HEK293 (cell line): ENCODE data around the gene GRIN2A.

Source experiments
- CTCF ChIA-PET: fragments of 350-600 bp; formaldehyde crosslinking; extraction: SDS; loops from one replicate; lab custom pipeline; 2021; ENCODE audit warnings: antibody characterized with exemption; lab: Yijun Ruan, JAX
- POLR2A ChIA-PET: fragments of 300-600 bp; formaldehyde crosslinking; extraction: SDS; loops from one replicate; lab custom pipeline; 2020; ENCODE audit warnings: antibody characterized with exemption, inconsistent platforms; lab: Yijun Ruan, JAX
- H3K27ac ChIP-seq: fragments of 200-500 bp; sonication (Bioruptor generic); 2 replicates; pipeline ENCODE4 v1.5.1; 2014; ENCODE audit warnings: low read depth, low read length, control low read depth, inconsistent platforms; ENCODE audit errors: extremely low read depth
- H3K36me3 ChIP-seq, 2 experiments: fragments of 200-500 bp in 1 of 2; sonication (Bioruptor generic) in 1 of 2; 1 replicate in 1 of 2; 2 replicates in 1 of 2; pipeline ENCODE4 v1.5.1; 2014 to 2017; ENCODE audit warnings: inconsistent platforms in 2 of 2, low read length in 2 of 2; ENCODE audit not compliant: control insufficient read depth in 2 of 2, insufficient read depth in 1 of 2
- H3K4me1 ChIP-seq: fragments of 200-500 bp; sonication (Bioruptor generic); 2 replicates; pipeline ENCODE4 v1.5.1; 2014; ENCODE audit warnings: mild to moderate bottlenecking, low read length, inconsistent platforms; ENCODE audit not compliant: control insufficient read depth, insufficient read depth
- H3K4me3 ChIP-seq: 2 replicates; pipeline ENCODE4 v1.5.1; 2011; ENCODE audit warnings: low read depth, mild to moderate bottlenecking, control low read depth, low read length, moderate library complexity
- H3K9me3 ChIP-seq: fragments of 200-500 bp; sonication (Bioruptor generic); 2 replicates; pipeline ENCODE4 v1.5.1; 2014; ENCODE audit warnings: low read depth, low read length, inconsistent platforms; ENCODE audit not compliant: control insufficient read depth, insufficient read depth
- ATF2 ChIP-seq: fragments of 450-650 bp; formaldehyde crosslinking; IDR thresholded peaks from 2 replicates; pipeline ENCODE4 v1.5.1; 2016; ENCODE audit warnings: missing biosample characterization, missing genetic modification characterization, low read depth
- EGR2 ChIP-seq: fragments of 450-650 bp; formaldehyde crosslinking; IDR thresholded peaks from 2 replicates; pipeline ENCODE4 v1.5.1; 2016; ENCODE audit warnings: low read depth, missing biosample characterization, missing genetic modification characterization
- GLI4 ChIP-seq: fragments of 450-650 bp; formaldehyde crosslinking; IDR thresholded peaks from 2 replicates; pipeline ENCODE4 v1.5.1; 2016; ENCODE audit warnings: missing biosample characterization, missing genetic modification characterization
- GLIS2 ChIP-seq: fragments of 450-650 bp; formaldehyde crosslinking; IDR thresholded peaks from 2 replicates; pipeline ENCODE4 v1.5.1; 2016; ENCODE audit warnings: missing biosample characterization, missing genetic modification characterization
- MYNN ChIP-seq: fragments of 450-650 bp; formaldehyde crosslinking; IDR thresholded peaks from 2 replicates; pipeline ENCODE4 v1.5.1; 2016; ENCODE audit warnings: missing biosample characterization, missing genetic modification characterization, borderline replicate concordance
- ZNF10 ChIP-seq: fragments of 450-650 bp; formaldehyde crosslinking; IDR thresholded peaks from 2 replicates; pipeline ENCODE4 v1.5.1; 2017; ENCODE audit warnings: missing biosample characterization, missing genetic modification characterization
- ZNF175 ChIP-seq: fragments of 450-650 bp; formaldehyde crosslinking; IDR thresholded peaks from 2 replicates; pipeline ENCODE4 v1.5.1; 2016; ENCODE audit warnings: missing biosample characterization, missing genetic modification characterization
- ZNF223 ChIP-seq: fragments of 450-650 bp; formaldehyde crosslinking; IDR thresholded peaks from 2 replicates; pipeline ENCODE4 v1.5.1; 2016; ENCODE audit warnings: missing biosample characterization, missing genetic modification characterization
- ZNF26 ChIP-seq: fragments of 450-650 bp; formaldehyde crosslinking; IDR thresholded peaks from 2 replicates; pipeline ENCODE4 v1.5.1; 2016; ENCODE audit warnings: missing biosample characterization, missing genetic modification characterization
- ZNF302 ChIP-seq: fragments of 450-650 bp; formaldehyde crosslinking; IDR thresholded peaks from 2 replicates; pipeline ENCODE4 v1.5.1; 2016; ENCODE audit warnings: missing biosample characterization, missing genetic modification characterization, low read depth
- ZNF335 ChIP-seq: fragments of 450-650 bp; formaldehyde crosslinking; conservative IDR thresholded peaks from 2 replicates; pipeline ENCODE4 v1.5.1; 2016; ENCODE audit warnings: missing biosample characterization, missing genetic modification characterization
- ZNF37A ChIP-seq: fragments of 450-650 bp; IDR thresholded peaks from 2 replicates; pipeline ENCODE4 v1.5.1; 2018; ENCODE audit warnings: missing biosample characterization, missing genetic modification characterization
- ZNF521 ChIP-seq: fragments of 450-650 bp; formaldehyde crosslinking; IDR thresholded peaks from 2 replicates; pipeline ENCODE4 v1.5.1; 2017; ENCODE audit warnings: missing biosample characterization, mild to moderate bottlenecking, missing genetic modification characterization
- ZNF529 ChIP-seq: fragments of 450-650 bp; formaldehyde crosslinking; IDR thresholded peaks from 2 replicates; pipeline ENCODE4 v1.5.1; 2017; ENCODE audit warnings: missing genetic modification characterization, missing biosample characterization; ENCODE audit not compliant: insufficient replicate concordance
- ZNF707 ChIP-seq: fragments of 450-650 bp; formaldehyde crosslinking; IDR thresholded peaks from 2 replicates; pipeline ENCODE4 v1.5.1; 2016; ENCODE audit warnings: missing biosample characterization, missing genetic modification characterization
- ZNF830 ChIP-seq: fragments of 450-650 bp; IDR thresholded peaks from 2 replicates; pipeline ENCODE4 v1.5.0; 2018; ENCODE audit warnings: missing biosample characterization, missing genetic modification characterization, low read depth, mild to moderate bottlenecking, moderate library complexity
- ZSCAN4 ChIP-seq: fragments of 450-650 bp; formaldehyde crosslinking; IDR thresholded peaks from 2 replicates; pipeline ENCODE4 v1.5.1; 2017; ENCODE audit warnings: missing biosample characterization, missing genetic modification characterization
- TF ChIP-seq, protein P1 (sequence below): fragments of 450-650 bp; IDR thresholded peaks from 2 replicates; pipeline ENCODE4 v1.5.1; 2018; ENCODE audit warnings: missing biosample characterization, missing genetic modification characterization
- TF ChIP-seq, protein P2 (sequence below): fragments of 450-650 bp; formaldehyde crosslinking; IDR thresholded peaks from 2 replicates; pipeline ENCODE4 v1.5.1; 2016; ENCODE audit warnings: missing biosample characterization, missing genetic modification characterization

The GRIN2A gene

DNA sequence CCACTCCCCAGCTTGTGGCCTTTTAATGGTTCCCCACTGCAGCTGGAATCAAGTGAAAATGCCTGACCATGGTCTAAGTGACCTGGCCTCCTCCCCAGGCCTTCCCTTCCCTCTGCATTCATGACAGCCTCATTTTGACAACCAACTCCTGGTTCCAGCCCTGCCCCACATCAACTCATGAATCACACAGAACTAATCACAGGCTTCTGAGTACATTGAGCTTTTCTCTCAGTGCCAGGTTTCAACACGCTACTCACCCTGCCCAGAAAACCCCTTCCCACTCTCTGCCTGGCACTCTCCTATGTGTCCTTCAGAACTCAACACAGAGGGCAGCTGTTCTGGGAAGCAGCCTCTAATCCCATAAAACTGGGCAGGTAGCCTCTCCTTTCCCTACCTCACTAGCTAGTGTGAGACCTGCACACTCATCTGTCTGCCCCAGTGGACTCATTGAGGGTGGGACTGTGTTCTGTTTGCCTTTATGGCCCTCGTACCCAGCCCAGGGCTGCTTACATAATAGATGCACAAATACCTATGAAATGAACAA, 313.6 kb downstream of the GRIN2A start:
- POLR2A ChIA-PET: no interaction called here
- no peaks in the 10 kb centered on the region for H3K9me3 ChIP-seq
- H3K36me3 ChIP-seq: no peaks in the 10 kb centered on the region
- no peak overlapping the region for H3K27ac ChIP-seq
- no peaks in the 10 kb centered on the region for H3K4me1 ChIP-seq
- CTCF ChIA-PET: no interaction called here
- H3K4me3 ChIP-seq: no peak overlapping the region
- TF ChIP-seq, protein P1, sequence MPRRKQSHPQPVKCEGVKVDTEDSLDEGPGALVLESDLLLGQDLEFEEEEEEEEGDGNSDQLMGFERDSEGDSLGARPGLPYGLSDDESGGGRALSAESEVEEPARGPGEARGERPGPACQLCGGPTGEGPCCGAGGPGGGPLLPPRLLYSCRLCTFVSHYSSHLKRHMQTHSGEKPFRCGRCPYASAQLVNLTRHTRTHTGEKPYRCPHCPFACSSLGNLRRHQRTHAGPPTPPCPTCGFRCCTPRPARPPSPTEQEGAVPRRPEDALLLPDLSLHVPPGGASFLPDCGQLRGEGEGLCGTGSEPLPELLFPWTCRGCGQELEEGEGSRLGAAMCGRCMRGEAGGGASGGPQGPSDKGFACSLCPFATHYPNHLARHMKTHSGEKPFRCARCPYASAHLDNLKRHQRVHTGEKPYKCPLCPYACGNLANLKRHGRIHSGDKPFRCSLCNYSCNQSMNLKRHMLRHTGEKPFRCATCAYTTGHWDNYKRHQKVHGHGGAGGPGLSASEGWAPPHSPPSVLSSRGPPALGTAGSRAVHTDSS (tag by site-specific recombination): no peak
- TF ChIP-seq ZNF529 (tag by site-specific recombination) (no peak), ZSCAN4 (no peak), ZNF26 (tag by site-specific recombination) (no peak), EGR2 (tag by site-specific recombination) (no peak), ZNF37A (tag by site-specific recombination) (no peak), ZNF335 (tag by site-specific recombination) (no peak), ZNF223 (no peak), ATF2 (tag by site-specific recombination) (no peak), ZNF830 (no peak), GLIS2 (tag by site-specific recombination) (no peak), ZNF521 (no peak), ZNF175 (no peak), ZNF302 (tag by site-specific recombination) (no peak), GLI4 (no peak), ZNF10 (no peak), ZNF707 (tag by site-specific recombination) (no peak), MYNN (tag by site-specific recombination) (no peak)
- TF ChIP-seq, protein P2, sequence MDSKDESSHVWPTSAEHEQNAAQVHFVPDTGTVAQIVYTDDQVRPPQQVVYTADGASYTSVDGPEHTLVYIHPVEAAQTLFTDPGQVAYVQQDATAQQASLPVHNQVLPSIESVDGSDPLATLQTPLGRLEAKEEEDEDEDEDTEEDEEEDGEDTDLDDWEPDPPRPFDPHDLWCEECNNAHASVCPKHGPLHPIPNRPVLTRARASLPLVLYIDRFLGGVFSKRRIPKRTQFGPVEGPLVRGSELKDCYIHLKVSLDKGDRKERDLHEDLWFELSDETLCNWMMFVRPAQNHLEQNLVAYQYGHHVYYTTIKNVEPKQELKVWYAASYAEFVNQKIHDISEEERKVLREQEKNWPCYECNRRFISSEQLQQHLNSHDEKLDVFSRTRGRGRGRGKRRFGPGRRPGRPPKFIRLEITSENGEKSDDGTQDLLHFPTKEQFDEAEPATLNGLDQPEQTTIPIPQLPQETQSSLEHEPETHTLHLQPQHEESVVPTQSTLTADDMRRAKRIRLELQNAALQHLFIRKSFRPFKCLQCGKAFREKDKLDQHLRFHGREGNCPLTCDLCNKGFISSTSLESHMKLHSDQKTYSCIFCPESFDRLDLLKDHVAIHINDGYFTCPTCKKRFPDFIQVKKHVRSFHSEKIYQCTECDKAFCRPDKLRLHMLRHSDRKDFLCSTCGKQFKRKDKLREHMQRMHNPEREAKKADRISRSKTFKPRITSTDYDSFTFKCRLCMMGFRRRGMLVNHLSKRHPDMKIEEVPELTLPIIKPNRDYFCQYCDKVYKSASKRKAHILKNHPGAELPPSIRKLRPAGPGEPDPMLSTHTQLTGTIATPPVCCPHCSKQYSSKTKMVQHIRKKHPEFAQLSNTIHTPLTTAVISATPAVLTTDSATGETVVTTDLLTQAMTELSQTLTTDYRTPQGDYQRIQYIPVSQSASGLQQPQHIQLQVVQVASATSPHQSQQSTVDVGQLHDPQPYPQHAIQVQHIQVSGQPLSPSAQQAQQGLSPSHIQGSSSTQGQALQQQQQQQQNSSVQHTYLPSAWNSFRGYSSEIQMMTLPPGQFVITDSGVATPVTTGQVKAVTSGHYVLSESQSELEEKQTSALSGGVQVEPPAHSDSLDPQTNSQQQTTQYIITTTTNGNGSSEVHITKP: no peak
- TF ChIP-seq, all 188 proteins: peak for 0
